Left ventricle myocardium superior (tissue), 1 donor: Measurements from ENCODE around the gene POMGNT2. TPM values are rescaled to one million over a fixed set of nuclear protein-coding genes. Genes with fewer than 3 reads are reported as not detected.
"Not testable (repeated sequence)": the region's sequence is repeated elsewhere in the genome, so short reads cannot be mapped to it uniquely, and the experiment has no call there.

Experiments
- ATAC-seq: fragments of 200-7000 bp; cut with Tn5 transposase; one replicate; pipeline ENCODE4 v1.9.1; 2020; ENCODE audit warnings: mild to moderate bottlenecking, moderate library complexity
- DNase-seq: peaks from one replicate; pipeline ENCODE4 v3.0.0-alpha.2; 2020
- intact Hi-C: fragments of 100-400 bp; cut with micrococcal nuclease; formaldehyde crosslinking; loops from one replicate; pipeline ENCODE4 v1.11.0; 2022
- total RNA-seq: library from RNA; stranded (reverse); fragmentation: NEBNext Ultra II Directional; extraction: Animal tissue kit (Norgen Biotek cat#: 25700); gene quantifications from one replicate; pipeline ENCODE4 v1.2.1, GENCODE V29; 2021
- donor health status: DM: no; HTN: yes; CAD: no; lungs with severe emphysema.

Gene POMGNT2
- total RNA-seq, 1 donor from 2014 or later: 20.7 TPM

GRCh38 chr3:43080726-43081568 is 24.9 kb downstream of the POMGNT2 start:
- intact Hi-C loops: no loop called here
- ATAC-seq: no peak
- DNase-seq: no peak

GRCh38 chr3:43079536-43080332 is 26.1 kb downstream of the POMGNT2 start:
- no peak for DNase-seq
- no peak for ATAC-seq
- intact Hi-C loops: no loop called here

- intact Hi-C loops: no loop called here
- no peak for DNase-seq
- no peak for ATAC-seq
These were observed 28.2 kb downstream of the POMGNT2 start for GRCh38 chr3:43077707-43078106.

GRCh38 chr3:43077261-43077660 is 28.6 kb downstream of the POMGNT2 start:
- intact Hi-C loops: no loop called here
- ATAC-seq: no peak

GRCh38 chr3:43076857-43077256 is 29.0 kb downstream of the POMGNT2 start:
- ATAC-seq (no peak), DNase-seq (no peak)
- intact Hi-C loops: no loop called here

More at GRCh38 chr3:43077261-43077660, 28.6 kb downstream of the POMGNT2 start:
- DNase-seq: no peak

- DNase-seq (no peak), ATAC-seq (no peak)
- intact Hi-C loops: no loop called here
These were observed 29.8 kb downstream of the POMGNT2 start for GRCh38 chr3:43075904-43076661.

- DNase-seq (no peak), ATAC-seq (no peak)
- intact Hi-C loops: no loop called here
These were observed 30.8 kb downstream of the POMGNT2 start for GRCh38 chr3:43074901-43075689.

- ATAC-seq (no peak), DNase-seq (no peak)
These were observed 31.4 kb downstream of the POMGNT2 start for GRCh38 chr3:43074482-43074881.

GRCh38 chr3:43073836-43074220 is 32.1 kb downstream of the POMGNT2 start:
- no peak for ATAC-seq
- no peak for DNase-seq
- intact Hi-C loops: no loop called here

More at GRCh38 chr3:43074482-43074881, 31.4 kb downstream of the POMGNT2 start:
- intact Hi-C loops: no loop called here

GRCh38 chr3:43073116-43073835 is 32.6 kb downstream of the POMGNT2 start:
- ATAC-seq: no peak
- intact Hi-C loops: no loop called here
- DNase-seq: no peak

- intact Hi-C loops: no loop called here
- DNase-seq (no peak), ATAC-seq (no peak)
These were observed 33.5 kb downstream of the POMGNT2 start for GRCh38 chr3:43072361-43072760.

- intact Hi-C loops: no loop called here
- DNase-seq (no peak), ATAC-seq (no peak)
These were observed 34.5 kb downstream of the POMGNT2 start for GRCh38 chr3:43071313-43071893.

- ATAC-seq, DNase-seq, intact Hi-C loops: not testable (repeated sequence)
These were observed 35.2 kb downstream of the POMGNT2 start for GRCh38 chr3:43070670-43071069.

GRCh38 chr3:43063114-43063513 is 42.8 kb downstream of the POMGNT2 start:
- intact Hi-C loops: no loop called here
- no peak for DNase-seq
- ATAC-seq: no peak

- ATAC-seq (peak; percentile 60), DNase-seq (no peak)
- intact Hi-C loops: no loop called here
These were observed 43.3 kb downstream of the POMGNT2 start for GRCh38 chr3:43062564-43063040.

- no peak for ATAC-seq
- intact Hi-C loops: no loop called here
These were observed 43.8 kb downstream of the POMGNT2 start for GRCh38 chr3:43062040-43062563.

GRCh38 chr3:43061101-43061895 is 44.6 kb downstream of the POMGNT2 start:
- no peak for DNase-seq
- intact Hi-C loops: no loop called here
- ATAC-seq: peak; percentile 36

More at GRCh38 chr3:43062040-43062563, 43.8 kb downstream of the POMGNT2 start:
- DNase-seq: no peak
